WTC11 (cell line): ENCODE results near the gene DTL. TPM values are rescaled to one million over a fixed set of nuclear protein-coding genes. Genes with fewer than 3 reads are reported as not detected.

Source experiments
- ATAC-seq: fragments of 200-7000 bp; cut with Tn5 transposase; 2 replicates; pipeline ENCODE4 v1.10.0; 2021; ENCODE audit warnings: mild to moderate bottlenecking, moderate library complexity
- CTCF ChIA-PET: fragments of 300-600 bp; sonication (Branson Sonifier 250); formaldehyde crosslinking; loops from one replicate; lab custom pipeline; 2021; ENCODE audit warnings: antibody characterized with exemption; lab: Charles Lee
- POLR2A ChIA-PET: fragments of 350-600 bp; sonication (Branson Sonifier 250); formaldehyde crosslinking; loops from one replicate; lab custom pipeline; 2021; ENCODE audit warnings: antibody characterized with exemption; lab: Charles Lee
- DNase-seq: peaks from one replicate; pipeline ENCODE4 v3.0.0; 2021; ENCODE audit warnings: low spot score
- H3K27ac Mint-ChIP-seq: 2 replicates; pipeline ENCODE4 v1.8.0; 2021; ENCODE audit warnings: mixed read lengths
- H3K27me3 Mint-ChIP-seq: 2 replicates; pipeline ENCODE4 v1.8.0; 2021; ENCODE audit warnings: low read depth, mild to moderate bottlenecking, moderate library complexity, mixed read lengths
- H3K36me3 Mint-ChIP-seq: 2 replicates; pipeline ENCODE4 v1.8.0; 2021; ENCODE audit warnings: mixed read lengths
- H3K4me1 Mint-ChIP-seq: 2 replicates; pipeline ENCODE4 v1.8.0; 2022; ENCODE audit warnings: mixed read lengths
- H3K4me3 Mint-ChIP-seq: 2 replicates; pipeline ENCODE4 v1.8.0; 2021; ENCODE audit warnings: mild to moderate bottlenecking, moderate library complexity, mixed read lengths
- H3K9me3 Mint-ChIP-seq: 2 replicates; pipeline ENCODE4 v1.8.0; 2021; ENCODE audit warnings: mixed read lengths
- CREM ChIP-seq: sonication (generic); formaldehyde crosslinking; IDR thresholded peaks from 2 replicates; pipeline ENCODE4 v1.8.1; 2022; ENCODE audit warnings: mild to moderate bottlenecking, missing genetic modification reagents, moderate library complexity
- ELF4 ChIP-seq: sonication (generic); formaldehyde crosslinking; IDR thresholded peaks from 2 replicates; pipeline ENCODE4 v1.8.1; 2022; ENCODE audit warnings: low read depth, mild to moderate bottlenecking, moderate library complexity, missing genetic modification reagents
- GRHL2 ChIP-seq: fragments of 250-450 bp; sonication (Bioruptor Pico); IDR thresholded peaks from 2 replicates; pipeline ENCODE4 v1.8.0; 2022; ENCODE audit warnings: mild to moderate bottlenecking, moderate library complexity; ENCODE audit not compliant: insufficient replicate concordance, severe bottlenecking
- HMGA2 ChIP-seq: fragments of 250-450 bp; sonication (Bioruptor Pico); IDR thresholded peaks from 2 replicates; pipeline ENCODE4 v1.4.0; 2021; ENCODE audit warnings: mild to moderate bottlenecking, moderate library complexity
- KAT7 ChIP-seq: sonication (generic); formaldehyde crosslinking; IDR thresholded peaks from 2 replicates; pipeline ENCODE4 v1.8.1; 2023; ENCODE audit warnings: missing genetic modification reagents, mild to moderate bottlenecking, borderline replicate concordance
- NFATC4 ChIP-seq: fragments of 250-450 bp; sonication (Bioruptor Pico); IDR thresholded peaks from 2 replicates; pipeline ENCODE4 v1.9.0; 2021; ENCODE audit warnings: mild to moderate bottlenecking
- NFYB ChIP-seq: sonication (generic); formaldehyde crosslinking; conservative IDR thresholded peaks from 2 replicates; pipeline ENCODE4 v1.8.0; 2022; ENCODE audit warnings: low read depth, missing genetic modification reagents
- OVOL2 ChIP-seq: fragments of 250-450 bp; sonication (Bioruptor Pico); IDR thresholded peaks from 2 replicates; pipeline ENCODE4 v1.9.0; 2021; ENCODE audit warnings: mild to moderate bottlenecking, borderline replicate concordance
- TEAD1 ChIP-seq: sonication (generic); formaldehyde crosslinking; IDR thresholded peaks from 2 replicates; pipeline ENCODE4 v1.8.0; 2022; ENCODE audit warnings: mild to moderate bottlenecking, missing genetic modification reagents
- total RNA-seq: library from RNA; stranded (reverse); gene quantifications from 3 replicates; pipeline ENCODE4 v1.2.3, GENCODE V29; 2021
- TF ChIP-seq, protein P1 (sequence below): sonication (generic); formaldehyde crosslinking; IDR thresholded peaks from 2 replicates; pipeline ENCODE4 v1.8.0; 2023; ENCODE audit warnings: missing genetic modification reagents, mild to moderate bottlenecking, borderline replicate concordance
- TF ChIP-seq, protein P2 (sequence below): sonication (generic); formaldehyde crosslinking; conservative IDR thresholded peaks from 2 replicates; pipeline ENCODE4 v1.8.1; 2023; ENCODE audit warnings: mild to moderate bottlenecking, low read depth, missing genetic modification reagents, moderate library complexity
- TF ChIP-seq, protein P3 (sequence below): sonication (generic); formaldehyde crosslinking; conservative IDR thresholded peaks from 2 replicates; pipeline ENCODE4 v1.8.1; 2022; ENCODE audit warnings: mild to moderate bottlenecking, missing genetic modification reagents
- TF ChIP-seq, protein P4 (sequence below): sonication (generic); formaldehyde crosslinking; IDR thresholded peaks from 2 replicates; pipeline ENCODE4 v1.8.1; 2023; ENCODE audit warnings: mild to moderate bottlenecking, missing genetic modification reagents, moderate library complexity
- TF ChIP-seq, protein P5 (sequence below): sonication (generic); formaldehyde crosslinking; IDR thresholded peaks from 2 replicates; pipeline ENCODE4 v1.8.0; 2022; ENCODE audit warnings: missing genetic modification reagents

The DTL gene
- total RNA-seq, 1 experiment from 2014 or later: 52.3 TPM

DNA sequence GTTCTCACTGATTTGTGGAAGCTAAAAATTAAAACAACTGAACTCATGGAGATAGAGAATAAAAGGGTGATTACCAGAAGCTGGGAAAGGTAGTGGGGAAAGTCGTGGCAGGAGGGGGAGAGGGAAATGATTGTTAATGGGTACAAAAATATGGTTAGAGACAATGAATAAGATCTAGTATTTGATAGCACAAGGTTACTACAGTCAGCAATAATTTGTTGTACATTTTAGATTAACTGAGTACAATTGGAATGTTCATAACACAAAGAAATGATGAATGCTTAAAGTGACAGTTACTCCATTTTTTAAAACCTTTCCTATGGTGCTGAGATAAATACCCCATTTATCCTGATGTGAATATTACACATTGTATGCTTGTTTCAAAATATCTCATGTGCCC, 102.3 kb downstream of the DTL start (continued):
- TF ChIP-seq KAT7 (CRISPR knock-in tag): no peak
- TF ChIP-seq, all 79 proteins: peak for 0

DNA sequence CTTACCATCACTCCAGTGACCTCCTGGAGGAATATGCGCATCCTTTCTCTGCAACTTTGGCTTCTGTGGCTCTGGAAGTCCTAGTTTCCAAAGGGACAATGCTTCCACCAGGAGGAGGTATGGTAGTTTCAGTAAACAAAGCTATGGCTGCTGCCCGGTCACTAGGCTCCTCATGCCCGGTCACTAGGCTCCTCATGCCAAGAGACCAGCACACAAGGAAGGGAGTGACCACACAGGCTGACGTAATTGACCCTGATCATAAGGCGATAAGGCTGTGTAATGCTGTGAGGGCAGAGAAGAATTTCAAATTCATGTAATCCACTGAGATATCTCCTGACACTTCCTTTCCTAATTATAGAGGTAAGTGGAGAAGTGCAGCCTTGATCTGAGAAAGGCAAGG, 102.9 kb downstream of the DTL start:
- no peak overlapping the region for H3K4me3 Mint-ChIP-seq
- ATAC-seq (no peak), DNase-seq (no peak)
- H3K27me3 Mint-ChIP-seq: no peaks in the 10 kb centered on the region
- peaks cover 8% of the 10 kb centered on the region for H3K36me3 Mint-ChIP-seq
- no peak overlapping the region for H3K27ac Mint-ChIP-seq
- ChIA-PET CTCF (no interaction called here), POLR2A (no interaction called here)
- peaks cover 22% of the 10 kb centered on the region for H3K9me3 Mint-ChIP-seq
- no peak for TF ChIP-seq GRHL2 (CRISPR knock-in tag)
- H3K4me1 Mint-ChIP-seq: no peaks in the 10 kb centered on the region

DNA sequence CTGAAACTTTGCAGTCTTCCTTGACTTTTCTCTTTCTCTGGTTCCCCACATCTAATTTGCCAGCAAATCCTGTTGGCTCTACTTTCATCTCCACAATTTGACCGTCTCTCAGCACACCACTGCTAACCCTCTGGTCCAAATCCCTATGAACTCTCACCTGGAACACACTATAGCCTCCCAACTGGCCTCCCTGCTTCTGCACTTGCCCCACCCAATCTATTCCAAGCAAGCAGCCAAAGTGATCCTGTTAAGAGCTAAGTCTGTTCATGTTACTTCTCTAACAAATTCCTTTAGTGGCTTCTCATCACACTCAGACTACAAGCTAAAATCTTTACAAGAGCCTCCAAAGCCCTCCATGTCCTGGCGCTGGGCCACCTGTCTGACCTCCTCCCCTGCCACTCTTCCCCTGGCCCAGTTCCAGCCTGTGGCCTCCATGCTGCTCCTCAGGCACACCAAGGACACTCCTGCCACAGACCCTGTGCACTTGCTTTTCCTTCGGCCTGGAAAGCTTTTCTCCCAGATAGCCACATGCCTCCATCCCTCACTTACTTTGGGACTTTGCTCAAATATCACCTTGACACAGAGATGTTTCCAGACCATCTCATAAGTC, 104.1 kb downstream of the DTL start:
- DNase-seq: no peak
- no peak for ATAC-seq
- CTCF ChIA-PET: no interaction called here
- no peak overlapping the region for H3K4me3 Mint-ChIP-seq
- no peak overlapping the region for H3K27ac Mint-ChIP-seq
- no peaks in the 10 kb centered on the region for H3K27me3 Mint-ChIP-seq
- H3K36me3 Mint-ChIP-seq: peaks cover 5% of the 10 kb centered on the region
- no peaks in the 10 kb centered on the region for H3K4me1 Mint-ChIP-seq
- H3K9me3 Mint-ChIP-seq: peaks cover 19% of the 10 kb centered on the region
- POLR2A ChIA-PET: interaction anchor here (0.5 kb wide), 1 partner anchor 11 kb away, joined by 5 read pairs; no protein-coding TSS in a partner anchor
- no peak for TF ChIP-seq OVOL2 (CRISPR knock-in tag)
- TF ChIP-seq, protein P1, sequence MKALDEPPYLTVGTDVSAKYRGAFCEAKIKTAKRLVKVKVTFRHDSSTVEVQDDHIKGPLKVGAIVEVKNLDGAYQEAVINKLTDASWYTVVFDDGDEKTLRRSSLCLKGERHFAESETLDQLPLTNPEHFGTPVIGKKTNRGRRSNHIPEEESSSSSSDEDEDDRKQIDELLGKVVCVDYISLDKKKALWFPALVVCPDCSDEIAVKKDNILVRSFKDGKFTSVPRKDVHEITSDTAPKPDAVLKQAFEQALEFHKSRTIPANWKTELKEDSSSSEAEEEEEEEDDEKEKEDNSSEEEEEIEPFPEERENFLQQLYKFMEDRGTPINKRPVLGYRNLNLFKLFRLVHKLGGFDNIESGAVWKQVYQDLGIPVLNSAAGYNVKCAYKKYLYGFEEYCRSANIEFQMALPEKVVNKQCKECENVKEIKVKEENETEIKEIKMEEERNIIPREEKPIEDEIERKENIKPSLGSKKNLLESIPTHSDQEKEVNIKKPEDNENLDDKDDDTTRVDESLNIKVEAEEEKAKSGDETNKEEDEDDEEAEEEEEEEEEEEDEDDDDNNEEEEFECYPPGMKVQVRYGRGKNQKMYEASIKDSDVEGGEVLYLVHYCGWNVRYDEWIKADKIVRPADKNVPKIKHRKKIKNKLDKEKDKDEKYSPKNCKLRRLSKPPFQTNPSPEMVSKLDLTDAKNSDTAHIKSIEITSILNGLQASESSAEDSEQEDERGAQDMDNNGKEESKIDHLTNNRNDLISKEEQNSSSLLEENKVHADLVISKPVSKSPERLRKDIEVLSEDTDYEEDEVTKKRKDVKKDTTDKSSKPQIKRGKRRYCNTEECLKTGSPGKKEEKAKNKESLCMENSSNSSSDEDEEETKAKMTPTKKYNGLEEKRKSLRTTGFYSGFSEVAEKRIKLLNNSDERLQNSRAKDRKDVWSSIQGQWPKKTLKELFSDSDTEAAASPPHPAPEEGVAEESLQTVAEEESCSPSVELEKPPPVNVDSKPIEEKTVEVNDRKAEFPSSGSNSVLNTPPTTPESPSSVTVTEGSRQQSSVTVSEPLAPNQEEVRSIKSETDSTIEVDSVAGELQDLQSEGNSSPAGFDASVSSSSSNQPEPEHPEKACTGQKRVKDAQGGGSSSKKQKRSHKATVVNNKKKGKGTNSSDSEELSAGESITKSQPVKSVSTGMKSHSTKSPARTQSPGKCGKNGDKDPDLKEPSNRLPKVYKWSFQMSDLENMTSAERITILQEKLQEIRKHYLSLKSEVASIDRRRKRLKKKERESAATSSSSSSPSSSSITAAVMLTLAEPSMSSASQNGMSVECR (CRISPR knock-in tag): no peak
- TF ChIP-seq, protein P2, sequence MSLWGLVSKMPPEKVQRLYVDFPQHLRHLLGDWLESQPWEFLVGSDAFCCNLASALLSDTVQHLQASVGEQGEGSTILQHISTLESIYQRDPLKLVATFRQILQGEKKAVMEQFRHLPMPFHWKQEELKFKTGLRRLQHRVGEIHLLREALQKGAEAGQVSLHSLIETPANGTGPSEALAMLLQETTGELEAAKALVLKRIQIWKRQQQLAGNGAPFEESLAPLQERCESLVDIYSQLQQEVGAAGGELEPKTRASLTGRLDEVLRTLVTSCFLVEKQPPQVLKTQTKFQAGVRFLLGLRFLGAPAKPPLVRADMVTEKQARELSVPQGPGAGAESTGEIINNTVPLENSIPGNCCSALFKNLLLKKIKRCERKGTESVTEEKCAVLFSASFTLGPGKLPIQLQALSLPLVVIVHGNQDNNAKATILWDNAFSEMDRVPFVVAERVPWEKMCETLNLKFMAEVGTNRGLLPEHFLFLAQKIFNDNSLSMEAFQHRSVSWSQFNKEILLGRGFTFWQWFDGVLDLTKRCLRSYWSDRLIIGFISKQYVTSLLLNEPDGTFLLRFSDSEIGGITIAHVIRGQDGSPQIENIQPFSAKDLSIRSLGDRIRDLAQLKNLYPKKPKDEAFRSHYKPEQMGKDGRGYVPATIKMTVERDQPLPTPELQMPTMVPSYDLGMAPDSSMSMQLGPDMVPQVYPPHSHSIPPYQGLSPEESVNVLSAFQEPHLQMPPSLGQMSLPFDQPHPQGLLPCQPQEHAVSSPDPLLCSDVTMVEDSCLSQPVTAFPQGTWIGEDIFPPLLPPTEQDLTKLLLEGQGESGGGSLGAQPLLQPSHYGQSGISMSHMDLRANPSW: no peak
- TF ChIP-seq CREM: no peak
- no peak for TF ChIP-seq HMGA2
- no peak for TF ChIP-seq NFATC4
- TF ChIP-seq NFYB: no peak
- TF ChIP-seq, protein P3, sequence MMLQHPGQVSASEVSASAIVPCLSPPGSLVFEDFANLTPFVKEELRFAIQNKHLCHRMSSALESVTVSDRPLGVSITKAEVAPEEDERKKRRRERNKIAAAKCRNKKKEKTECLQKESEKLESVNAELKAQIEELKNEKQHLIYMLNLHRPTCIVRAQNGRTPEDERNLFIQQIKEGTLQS (CRISPR knock-in tag): no peak
- TF ChIP-seq, protein P4, sequence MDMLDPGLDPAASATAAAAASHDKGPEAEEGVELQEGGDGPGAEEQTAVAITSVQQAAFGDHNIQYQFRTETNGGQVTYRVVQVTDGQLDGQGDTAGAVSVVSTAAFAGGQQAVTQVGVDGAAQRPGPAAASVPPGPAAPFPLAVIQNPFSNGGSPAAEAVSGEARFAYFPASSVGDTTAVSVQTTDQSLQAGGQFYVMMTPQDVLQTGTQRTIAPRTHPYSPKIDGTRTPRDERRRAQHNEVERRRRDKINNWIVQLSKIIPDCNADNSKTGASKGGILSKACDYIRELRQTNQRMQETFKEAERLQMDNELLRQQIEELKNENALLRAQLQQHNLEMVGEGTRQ: no peak
- TF ChIP-seq, protein P5, sequence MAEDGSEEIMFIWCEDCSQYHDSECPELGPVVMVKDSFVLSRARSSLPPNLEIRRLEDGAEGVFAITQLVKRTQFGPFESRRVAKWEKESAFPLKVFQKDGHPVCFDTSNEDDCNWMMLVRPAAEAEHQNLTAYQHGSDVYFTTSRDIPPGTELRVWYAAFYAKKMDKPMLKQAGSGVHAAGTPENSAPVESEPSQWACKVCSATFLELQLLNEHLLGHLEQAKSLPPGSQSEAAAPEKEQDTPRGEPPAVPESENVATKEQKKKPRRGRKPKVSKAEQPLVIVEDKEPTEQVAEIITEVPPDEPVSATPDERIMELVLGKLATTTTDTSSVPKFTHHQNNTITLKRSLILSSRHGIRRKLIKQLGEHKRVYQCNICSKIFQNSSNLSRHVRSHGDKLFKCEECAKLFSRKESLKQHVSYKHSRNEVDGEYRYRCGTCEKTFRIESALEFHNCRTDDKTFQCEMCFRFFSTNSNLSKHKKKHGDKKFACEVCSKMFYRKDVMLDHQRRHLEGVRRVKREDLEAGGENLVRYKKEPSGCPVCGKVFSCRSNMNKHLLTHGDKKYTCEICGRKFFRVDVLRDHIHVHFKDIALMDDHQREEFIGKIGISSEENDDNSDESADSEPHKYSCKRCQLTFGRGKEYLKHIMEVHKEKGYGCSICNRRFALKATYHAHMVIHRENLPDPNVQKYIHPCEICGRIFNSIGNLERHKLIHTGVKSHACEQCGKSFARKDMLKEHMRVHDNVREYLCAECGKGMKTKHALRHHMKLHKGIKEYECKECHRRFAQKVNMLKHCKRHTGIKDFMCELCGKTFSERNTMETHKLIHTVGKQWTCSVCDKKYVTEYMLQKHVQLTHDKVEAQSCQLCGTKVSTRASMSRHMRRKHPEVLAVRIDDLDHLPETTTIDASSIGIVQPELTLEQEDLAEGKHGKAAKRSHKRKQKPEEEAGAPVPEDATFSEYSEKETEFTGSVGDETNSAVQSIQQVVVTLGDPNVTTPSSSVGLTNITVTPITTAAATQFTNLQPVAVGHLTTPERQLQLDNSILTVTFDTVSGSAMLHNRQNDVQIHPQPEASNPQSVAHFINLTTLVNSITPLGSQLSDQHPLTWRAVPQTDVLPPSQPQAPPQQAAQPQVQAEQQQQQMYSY (CRISPR knock-in tag): no peak
- TF ChIP-seq ELF4 (CRISPR knock-in tag): no peak
- no peak for TF ChIP-seq TEAD1 (CRISPR knock-in tag)
